MM.1S (cell line): ENCODE data around the gene MET.
"Not testable (repeated sequence)": the region's sequence is repeated elsewhere in the genome, so short reads cannot be mapped to it uniquely, and the experiment has no call there.

Experiments used
- DNase-seq: peaks from one replicate; pipeline ENCODE4 v3.0.0-alpha.2; 2015
- H2AFZ ChIP-seq: fragments of 300-600 bp; sonication (generic); 2 replicates; pipeline ENCODE4 v1.6.0; 2016; ENCODE audit warnings: antibody characterized with exemption, low read length
- H3F3A ChIP-seq: fragments of 300-600 bp; sonication (generic); 2 replicates; pipeline ENCODE4 v1.6.1; 2016; ENCODE audit warnings: mild to moderate bottlenecking, antibody characterized with exemption, low read length, moderate library complexity, mixed read lengths; ENCODE audit not compliant: insufficient read depth
- H3K27ac ChIP-seq: fragments of 300-600 bp; sonication (generic); 2 replicates; pipeline ENCODE4 v1.5.1; 2016; ENCODE audit warnings: mild to moderate bottlenecking, low read length
- H3K27me3 ChIP-seq: fragments of 300-600 bp; sonication (generic); replicated peaks from 2 replicates; pipeline ENCODE4 v1.6.0; 2016; ENCODE audit warnings: low read length; ENCODE audit not compliant: insufficient read depth
- H3K36me3 ChIP-seq: fragments of 300-600 bp; sonication (generic); replicated peaks from 2 replicates; pipeline ENCODE4 v1.6.1; 2016; ENCODE audit warnings: mild to moderate bottlenecking, low read length, mixed read lengths; ENCODE audit not compliant: insufficient read depth
- H3K4me1 ChIP-seq: fragments of 300-600 bp; sonication (generic); 2 replicates; pipeline ENCODE4 v1.6.1; 2016; ENCODE audit warnings: low read length, mixed read lengths
- H3K4me2 ChIP-seq: fragments of 300-600 bp; sonication (generic); 2 replicates; pipeline ENCODE4 v1.6.0; 2016; ENCODE audit warnings: low read depth, low read length
- H3K4me3 ChIP-seq: fragments of 300-600 bp; sonication (generic); 2 replicates; pipeline ENCODE4 v1.5.1; 2016; ENCODE audit warnings: low read length, mixed read lengths
- H3K79me2 ChIP-seq: fragments of 300-600 bp; sonication (generic); 2 replicates; pipeline ENCODE4 v1.6.1; 2016; ENCODE audit warnings: mixed run types, low read length, mixed read lengths
- H3K9ac ChIP-seq: fragments of 300-600 bp; sonication (generic); 2 replicates; pipeline ENCODE4 v1.6.1; 2016; ENCODE audit warnings: low read length, mixed read lengths
- H3K9me2 ChIP-seq: fragments of 300-600 bp; sonication (generic); replicated peaks from 2 replicates; pipeline ENCODE4 v1.6.1; 2016; ENCODE audit warnings: mild to moderate bottlenecking, low read length, mixed read lengths; ENCODE audit not compliant: insufficient read depth
- H3K9me3 ChIP-seq: fragments of 300-600 bp; sonication (generic); replicated peaks from 2 replicates; pipeline ENCODE4 v1.6.1; 2016; ENCODE audit warnings: mild to moderate bottlenecking, low read length, mixed read lengths; ENCODE audit not compliant: insufficient read depth
- H4K20me1 ChIP-seq: fragments of 300-600 bp; sonication (generic); 2 replicates; pipeline ENCODE4 v1.6.1; 2016; ENCODE audit warnings: mild to moderate bottlenecking, low read length, moderate library complexity, mixed read lengths; ENCODE audit not compliant: insufficient read depth
- EZH2 ChIP-seq: fragments of 300-600 bp; sonication (generic); optimal IDR thresholded peaks from 2 replicates; pipeline ENCODE3; 2017; ENCODE audit warnings: low read depth, mild to moderate bottlenecking, antibody characterized with exemption, low read length, mixed read lengths
- EZH2phosphoT487 ChIP-seq: fragments of 300-600 bp; sonication (generic); IDR thresholded peaks from 2 replicates; pipeline ENCODE4 v1.6.1; 2018; ENCODE audit warnings: antibody characterized with exemption, low read length
- TF ChIP-seq, protein P1 (sequence below): fragments of 300-600 bp; sonication (generic); IDR thresholded peaks from 2 replicates; pipeline ENCODE4 v1.5.1; 2016; ENCODE audit warnings: antibody characterized with exemption, low read length, mixed read lengths

Gene MET

DNA sequence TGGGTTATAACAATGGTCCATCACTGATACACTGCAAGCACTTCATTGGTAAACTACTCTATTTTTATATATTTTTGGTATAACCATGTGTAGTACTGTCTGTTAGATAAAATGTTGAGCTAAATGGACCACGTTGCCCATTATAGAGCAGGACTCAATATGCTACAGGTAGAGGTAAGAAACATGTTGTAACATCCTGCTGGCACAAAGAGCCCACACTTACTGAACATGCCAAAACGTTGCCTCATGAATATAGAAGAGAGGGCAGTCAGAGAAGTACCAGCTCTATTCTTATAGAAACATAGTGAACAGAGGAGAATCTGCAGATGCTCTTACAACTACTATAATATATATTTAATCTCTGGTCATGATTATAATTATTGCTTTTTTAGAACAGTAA is 18.4 kb upstream of the MET start:
- Histone ChIP-seq H3K27ac (no peak overlapping the region), H3K9me3 (no peaks in the 10 kb centered on the region), H3K4me2 (no peak overlapping the region), H3K27me3 (no peaks in the 10 kb centered on the region), H3K4me3 (no peak overlapping the region), H3K9ac (no peak overlapping the region), H2AFZ (no peak overlapping the region), H3F3A (no peaks in the 10 kb centered on the region), H4K20me1 (no peaks in the 10 kb centered on the region), H3K4me1 (no peaks in the 10 kb centered on the region), H3K36me3 (no peaks in the 10 kb centered on the region), H3K79me2 (no peaks in the 10 kb centered on the region), H3K9me2 (no peaks in the 10 kb centered on the region)
- TF ChIP-seq EZH2 (no peak), EZH2phosphoT487 (no peak)
- TF ChIP-seq, protein P1, sequence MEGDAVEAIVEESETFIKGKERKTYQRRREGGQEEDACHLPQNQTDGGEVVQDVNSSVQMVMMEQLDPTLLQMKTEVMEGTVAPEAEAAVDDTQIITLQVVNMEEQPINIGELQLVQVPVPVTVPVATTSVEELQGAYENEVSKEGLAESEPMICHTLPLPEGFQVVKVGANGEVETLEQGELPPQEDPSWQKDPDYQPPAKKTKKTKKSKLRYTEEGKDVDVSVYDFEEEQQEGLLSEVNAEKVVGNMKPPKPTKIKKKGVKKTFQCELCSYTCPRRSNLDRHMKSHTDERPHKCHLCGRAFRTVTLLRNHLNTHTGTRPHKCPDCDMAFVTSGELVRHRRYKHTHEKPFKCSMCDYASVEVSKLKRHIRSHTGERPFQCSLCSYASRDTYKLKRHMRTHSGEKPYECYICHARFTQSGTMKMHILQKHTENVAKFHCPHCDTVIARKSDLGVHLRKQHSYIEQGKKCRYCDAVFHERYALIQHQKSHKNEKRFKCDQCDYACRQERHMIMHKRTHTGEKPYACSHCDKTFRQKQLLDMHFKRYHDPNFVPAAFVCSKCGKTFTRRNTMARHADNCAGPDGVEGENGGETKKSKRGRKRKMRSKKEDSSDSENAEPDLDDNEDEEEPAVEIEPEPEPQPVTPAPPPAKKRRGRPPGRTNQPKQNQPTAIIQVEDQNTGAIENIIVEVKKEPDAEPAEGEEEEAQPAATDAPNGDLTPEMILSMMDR: no peak
- DNase-seq: no peak

DNA sequence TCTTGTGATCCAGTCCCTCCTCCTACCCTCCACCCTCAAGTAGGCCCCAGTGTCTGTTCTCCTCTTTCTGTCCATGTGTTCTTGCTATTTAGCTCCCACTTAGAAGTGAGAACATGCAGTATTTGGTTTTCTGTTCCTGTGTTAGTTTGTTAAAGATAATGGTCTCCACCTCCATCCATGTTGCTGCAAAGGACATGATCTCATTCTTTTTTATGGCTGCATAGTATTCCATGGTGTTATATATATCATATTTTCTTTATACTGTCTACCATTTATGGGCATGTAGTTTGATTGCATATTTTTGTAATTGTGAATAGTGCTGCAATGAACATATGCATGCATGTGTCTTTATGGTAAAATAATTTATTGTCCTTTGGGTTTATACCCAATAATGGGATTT is 12.7 kb upstream of the MET start:
- not testable (repeated sequence) for H3K4me3 ChIP-seq, DNase-seq, H3K4me2 ChIP-seq, H3K27ac ChIP-seq, H3K9me2 ChIP-seq, H3F3A ChIP-seq, H4K20me1 ChIP-seq, H3K4me1 ChIP-seq, H3K9me3 ChIP-seq, H2AFZ ChIP-seq, H3K9ac ChIP-seq, H3K79me2 ChIP-seq, H3K36me3 ChIP-seq, H3K27me3 ChIP-seq

DNA sequence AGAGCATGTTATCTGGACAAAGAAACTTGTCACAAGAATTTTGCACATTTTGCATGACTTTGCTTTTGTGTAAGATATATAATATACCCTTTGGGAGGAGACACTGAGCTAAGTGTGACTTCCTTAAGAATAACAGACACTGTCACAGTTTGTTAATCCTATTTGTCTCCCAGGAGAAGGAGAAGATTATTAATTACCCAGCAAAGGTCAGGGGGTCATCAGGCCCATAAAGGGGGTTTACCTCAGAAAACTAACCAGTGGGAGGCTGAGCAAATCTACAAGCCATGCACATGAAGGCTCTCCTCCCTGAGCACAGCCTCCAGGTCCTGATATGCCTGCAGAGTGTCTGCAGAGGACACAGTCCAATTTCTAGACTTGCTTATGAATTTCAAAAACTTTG is 10.1 kb upstream of the MET start:
- DNase-seq: no peak
- H3F3A ChIP-seq: no peaks in the 10 kb centered on the region
- H3K9me2 ChIP-seq: no peaks in the 10 kb centered on the region
- no peaks in the 10 kb centered on the region for H3K36me3 ChIP-seq
- no peak for TF ChIP-seq EZH2
- TF ChIP-seq, protein P1: no peak
- TF ChIP-seq EZH2phosphoT487: no peak
- no peak overlapping the region for H3K27ac ChIP-seq
- no peaks in the 10 kb centered on the region for H3K4me1 ChIP-seq
- no peaks in the 10 kb centered on the region for H3K9me3 ChIP-seq
- H3K4me2 ChIP-seq: no peak overlapping the region
- no peaks in the 10 kb centered on the region for H4K20me1 ChIP-seq
- no peak overlapping the region for H3K9ac ChIP-seq
- no peaks in the 10 kb centered on the region for H3K27me3 ChIP-seq
- H3K79me2 ChIP-seq: no peaks in the 10 kb centered on the region
- no peak overlapping the region for H3K4me3 ChIP-seq
- H2AFZ ChIP-seq: no peak overlapping the region

DNA sequence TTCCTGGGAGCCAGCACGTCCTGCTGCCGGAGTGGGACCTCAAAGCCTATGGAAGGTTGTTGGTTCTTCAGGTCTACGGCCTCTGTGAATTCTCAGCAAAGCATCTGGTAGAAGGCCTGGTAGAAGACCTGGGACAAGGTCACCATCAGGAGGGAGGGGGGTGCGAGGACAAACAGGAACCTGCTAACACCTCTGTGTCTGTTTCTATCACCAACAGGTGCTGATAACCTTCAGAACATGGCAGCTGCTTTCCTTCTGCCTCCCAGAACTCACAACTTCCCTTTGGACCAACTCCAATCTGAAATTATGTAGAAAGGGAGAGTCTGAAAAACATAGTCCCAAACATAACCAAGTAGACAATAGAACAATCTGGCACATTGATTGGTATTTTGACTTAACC is 8.3 kb upstream of the MET start:
- Histone ChIP-seq H3K36me3 (no peaks in the 10 kb centered on the region), H3K9me3 (no peaks in the 10 kb centered on the region), H3K9ac (no peak overlapping the region), H3K4me1 (no peaks in the 10 kb centered on the region), H3K79me2 (no peaks in the 10 kb centered on the region), H3K4me2 (no peak overlapping the region), H3K27me3 (no peaks in the 10 kb centered on the region), H3F3A (no peaks in the 10 kb centered on the region), H3K27ac (no peak overlapping the region), H3K9me2 (no peaks in the 10 kb centered on the region), H3K4me3 (no peak overlapping the region), H4K20me1 (no peaks in the 10 kb centered on the region), H2AFZ (no peak overlapping the region)
- DNase-seq: no peak
- TF ChIP-seq, protein P1: no peak
- no peak for TF ChIP-seq EZH2
- no peak for TF ChIP-seq EZH2phosphoT487
